Hepatocyte (in vitro differentiated cells): ENCODE data around the gene NOD1. TPM values are rescaled to one million over a fixed set of nuclear protein-coding genes. Genes with fewer than 3 reads are reported as not detected.

Source experiments
- DNase-seq: peaks from one replicate; pipeline ENCODE4 v3.0.0-alpha.2; 2016; ENCODE audit warnings: low spot score
- H2AFZ ChIP-seq: fragments of 200-600 bp; sonication (generic); 2 replicates; pipeline ENCODE4 v1.6.0; 2016; ENCODE audit warnings: antibody characterized with exemption, mild to moderate bottlenecking
- H3K27ac ChIP-seq: fragments of 200-600 bp; sonication (generic); 2 replicates; pipeline ENCODE4 v1.5.1; 2016; ENCODE audit warnings: mild to moderate bottlenecking
- H3K27me3 ChIP-seq: fragments of 200-600 bp; sonication (generic); 2 replicates; pipeline ENCODE4 v1.6.1; 2016
- H3K36me3 ChIP-seq: fragments of 200-600 bp; sonication (generic); replicated peaks from 2 replicates; pipeline ENCODE4 v1.5.1; 2016; ENCODE audit warnings: low read depth; ENCODE audit not compliant: insufficient read depth
- H3K4me1 ChIP-seq: fragments of 200-600 bp; sonication (generic); 2 replicates; pipeline ENCODE4 v1.5.1; 2016; ENCODE audit warnings: mild to moderate bottlenecking, moderate library complexity; ENCODE audit not compliant: insufficient read depth
- H3K4me2 ChIP-seq: fragments of 200-600 bp; sonication (generic); 2 replicates; pipeline ENCODE4 v1.6.0; 2016
- H3K4me3 ChIP-seq: fragments of 200-600 bp; sonication (generic); 2 replicates; pipeline ENCODE4 v1.5.1; 2016; ENCODE audit warnings: mild to moderate bottlenecking
- H3K79me2 ChIP-seq: fragments of 200-600 bp; sonication (generic); 2 replicates; pipeline ENCODE4 v1.6.0; 2017; ENCODE audit warnings: mild to moderate bottlenecking
- H3K9me2 ChIP-seq: fragments of 200-600 bp; sonication (generic); replicated peaks from 2 replicates; pipeline ENCODE4 v1.6.0; 2017; ENCODE audit warnings: mild to moderate bottlenecking; ENCODE audit not compliant: insufficient read depth
- H3K9me3 ChIP-seq: fragments of 200-600 bp; sonication (generic); 2 replicates; pipeline ENCODE4 v1.5.1; 2016; ENCODE audit warnings: low read depth, mild to moderate bottlenecking
- H4K20me1 ChIP-seq: fragments of 200-600 bp; sonication (generic); 2 replicates; pipeline ENCODE4 v1.6.0; 2016; ENCODE audit warnings: mild to moderate bottlenecking; ENCODE audit not compliant: insufficient read depth, poor library complexity, severe bottlenecking
- CTCF ChIP-seq: fragments of 200-600 bp; sonication (generic); IDR thresholded peaks from 2 replicates; pipeline ENCODE4 v1.5.1; 2016; ENCODE audit warnings: antibody characterized with exemption, mild to moderate bottlenecking; ENCODE audit not compliant: poor library complexity
- EZH2 ChIP-seq: fragments of 200-600 bp; sonication (generic); IDR thresholded peaks from 2 replicates; pipeline ENCODE4 v1.6.1; 2016; ENCODE audit warnings: antibody characterized with exemption, mild to moderate bottlenecking, borderline replicate concordance
- EZH2phosphoT487 ChIP-seq: fragments of 200-600 bp; sonication (generic); IDR thresholded peaks from one replicate; pipeline ENCODE4 v1.6.1; 2018; ENCODE audit warnings: antibody characterized with exemption, mild to moderate bottlenecking, low read depth, moderate library complexity; ENCODE audit not compliant: unreplicated experiment, severe bottlenecking
- WGBS: methylation state at CpG from one replicate; pipeline ENCODE4 v1.1.6; 2016; ENCODE audit warnings: low lambda C conversion rate; ENCODE audit errors: missing lambda C conversion rate; 5-methylcytosine and 5-hydroxymethylcytosine counted together
- polyA plus RNA-seq: library from polyadenylated mRNA; unstranded; fragments of >200 nt; fragmentation: Nextera tagmentation; extraction: Ambion mirVana; gene quantifications from 2 replicates; pipeline ENCODE4 v1.2.1, GENCODE V29; 2016
- total RNA-seq: library from RNA; depleted of rRNA; stranded (reverse); fragments of >200 nt; gene quantifications from 2 replicates; pipeline ENCODE4 v1.2.3, GENCODE V29; 2014

Gene NOD1
- total and polyA plus RNA-seq, 2 experiments from 2014 or later: 3.0 to 6.1 TPM

- Histone ChIP-seq H3K27ac (peak overlapping the region; percentile 22), H4K20me1 (no peaks in the 10 kb centered on the region), H3K9me2 (no peaks in the 10 kb centered on the region), H3K36me3 (no peaks in the 10 kb centered on the region), H3K4me1 (peaks cover 41% of the 10 kb centered on the region), H3K4me3 (no peak overlapping the region), H3K79me2 (no peaks in the 10 kb centered on the region), H2AFZ (no peak overlapping the region), H3K27me3 (no peaks in the 10 kb centered on the region), H3K4me2 (no peak overlapping the region), H3K9me3 (no peaks in the 10 kb centered on the region)
- DNase-seq: no peak
- TF ChIP-seq EZH2phosphoT487: no peak
- TF ChIP-seq EZH2: no peak
- no peak for TF ChIP-seq CTCF
- WGBS: 61% methylated on average over 3 of the region's 3 CpGs
These were observed 40.5 kb upstream of the NOD1 start for GRCh38 chr7:30519122-30519521.

GRCh38 chr7:30515761-30516160 is 37.2 kb upstream of the NOD1 start:
- WGBS: 98% methylated on average over 2 of the region's 2 CpGs
- TF ChIP-seq EZH2 (no peak), EZH2phosphoT487 (no peak), CTCF (no peak)
- H3K27me3 ChIP-seq: no peaks in the 10 kb centered on the region

GRCh38 chr7:30514776-30515175 is 36.2 kb upstream of the NOD1 start:
- H4K20me1 ChIP-seq: no peaks in the 10 kb centered on the region
- no peak overlapping the region for H3K27ac ChIP-seq
- no peaks in the 10 kb centered on the region for H3K36me3 ChIP-seq
- 92% methylated on average over 1 of the region's 1 CpG for WGBS
- H3K9me2 ChIP-seq: no peaks in the 10 kb centered on the region
- H3K4me2 ChIP-seq: no peak overlapping the region
- H3K4me3 ChIP-seq: no peak overlapping the region
- H2AFZ ChIP-seq: no peak overlapping the region
- DNase-seq: no peak
- no peaks in the 10 kb centered on the region for H3K9me3 ChIP-seq
- H3K79me2 ChIP-seq: no peaks in the 10 kb centered on the region
- peaks cover 12% of the 10 kb centered on the region for H3K4me1 ChIP-seq
- no peaks in the 10 kb centered on the region for H3K27me3 ChIP-seq
- no peak for TF ChIP-seq CTCF
- no peak for TF ChIP-seq EZH2
- TF ChIP-seq EZH2phosphoT487: no peak

More at GRCh38 chr7:30515761-30516160, 37.2 kb upstream of the NOD1 start:
- H3K4me3 ChIP-seq: no peak overlapping the region
- no peak overlapping the region for H3K27ac ChIP-seq
- H3K36me3 ChIP-seq: no peaks in the 10 kb centered on the region
- H2AFZ ChIP-seq: no peak overlapping the region
- no peaks in the 10 kb centered on the region for H4K20me1 ChIP-seq
- peaks cover 21% of the 10 kb centered on the region for H3K4me1 ChIP-seq
- H3K4me2 ChIP-seq: no peak overlapping the region
- no peaks in the 10 kb centered on the region for H3K9me2 ChIP-seq
- DNase-seq: no peak
- H3K9me3 ChIP-seq: no peaks in the 10 kb centered on the region
- no peaks in the 10 kb centered on the region for H3K79me2 ChIP-seq

- Histone ChIP-seq H3K4me2 (no peak overlapping the region), H3K27me3 (no peaks in the 10 kb centered on the region), H3K4me1 (peaks cover 7% of the 10 kb centered on the region), H3K27ac (no peak overlapping the region), H3K9me2 (no peaks in the 10 kb centered on the region), H3K36me3 (no peaks in the 10 kb centered on the region), H2AFZ (no peak overlapping the region), H4K20me1 (no peaks in the 10 kb centered on the region), H3K4me3 (no peak overlapping the region), H3K79me2 (no peaks in the 10 kb centered on the region), H3K9me3 (no peaks in the 10 kb centered on the region)
- 87% methylated on average over 3 of the region's 3 CpGs for WGBS
- TF ChIP-seq CTCF: no peak
- no peak for TF ChIP-seq EZH2phosphoT487
- TF ChIP-seq EZH2: no peak
- no peak for DNase-seq
These were observed 35.6 kb upstream of the NOD1 start for GRCh38 chr7:30514177-30514576.
